SU-DHL-6 (cell line): ENCODE measurements around the gene FKBP2.

Experiments
- H2AFZ ChIP-seq: fragments of 200-600 bp; sonication (generic); 2 replicates; pipeline ENCODE4 v1.6.1; 2014; ENCODE audit warnings: low read depth, mild to moderate bottlenecking, moderate library complexity, mixed read lengths, antibody characterized with exemption, low read length; ENCODE audit not compliant: severe bottlenecking
- H3F3A ChIP-seq: fragments of 200-600 bp; shearing (Covaris generic); 2 replicates; pipeline ENCODE4 v1.6.0; 2016; ENCODE audit warnings: antibody characterized with exemption, mild to moderate bottlenecking; ENCODE audit not compliant: insufficient read depth
- H3K27ac ChIP-seq: fragments of 200-600 bp; sonication (generic); 2 replicates; pipeline ENCODE4 v1.5.1; 2016; ENCODE audit warnings: low read depth, mild to moderate bottlenecking, low read length, moderate library complexity, mixed read lengths
- H3K27me3 ChIP-seq: fragments of 200-600 bp; sonication (generic), shearing (Covaris generic); 2 replicates; pipeline ENCODE4 v1.6.0; 2014; ENCODE audit warnings: mild to moderate bottlenecking, low read length
- H3K36me3 ChIP-seq: fragments of 200-600 bp; sonication (generic); 2 replicates; pipeline ENCODE4 v1.6.1; 2014; ENCODE audit warnings: mild to moderate bottlenecking, low read length, mixed read lengths
- H3K4me2 ChIP-seq: fragments of 300-600, 200-600 bp; shearing (Covaris generic), sonication (generic); 2 replicates; pipeline ENCODE4 v1.6.0; 2014; ENCODE audit warnings: low read length, low read depth, mild to moderate bottlenecking; ENCODE audit not compliant: poor library complexity, severe bottlenecking
- H3K4me3 ChIP-seq: fragments of 200-600 bp; sonication (generic); 2 replicates; pipeline ENCODE4 v1.5.1; 2014; ENCODE audit warnings: antibody characterized with exemption, low read length, mild to moderate bottlenecking, mixed read lengths; ENCODE audit not compliant: insufficient read depth, poor library complexity, severe bottlenecking
- H3K79me2 ChIP-seq: fragments of 200-600 bp; sonication (generic); 2 replicates; pipeline ENCODE4 v1.6.1; 2014; ENCODE audit warnings: mild to moderate bottlenecking, low read length, moderate library complexity; ENCODE audit not compliant: insufficient read depth
- H3K9ac ChIP-seq: fragments of 200-600 bp; sonication (generic); 2 replicates; pipeline ENCODE4 v1.7.0; 2014; ENCODE audit warnings: mild to moderate bottlenecking, low read length
- H3K9me2 ChIP-seq: fragments of 200-600 bp; sonication (generic); replicated peaks from 2 replicates; pipeline ENCODE4 v1.6.1; 2014; ENCODE audit warnings: low read length; ENCODE audit not compliant: insufficient read depth
- H3K9me3 ChIP-seq: fragments of 200-600 bp; sonication (generic); 2 replicates; pipeline ENCODE4 v1.6.1; 2014; ENCODE audit warnings: low read length, mixed read lengths; ENCODE audit not compliant: insufficient read depth
- H4K20me1 ChIP-seq: fragments of 200-600 bp; sonication (generic); 2 replicates; pipeline ENCODE4 v1.6.1; 2014; ENCODE audit warnings: low read depth, mild to moderate bottlenecking, antibody characterized with exemption, low read length, moderate library complexity, mixed read lengths
- EZH2phosphoT487 ChIP-seq: fragments of 200-600 bp; sonication (generic), shearing (Covaris generic); conservative IDR thresholded peaks from 2 replicates; pipeline ENCODE4 v1.6.1; 2018; ENCODE audit warnings: mild to moderate bottlenecking, antibody characterized with exemption, low read length, moderate library complexity, mixed read lengths
- TF ChIP-seq, protein P1 (sequence below): fragments of 200-600 bp; sonication (generic); IDR thresholded peaks from one replicate; pipeline ENCODE4 v1.5.1; 2017; ENCODE audit warnings: antibody characterized with exemption, mild to moderate bottlenecking, low read length, moderate library complexity; ENCODE audit not compliant: insufficient read depth, poor library complexity, severe bottlenecking

The FKBP2 gene

GRCh38 chr11:64244107-64244506 is 3.2 kb downstream of the FKBP2 start:
- no peaks in the 10 kb centered on the region for H3K36me3 ChIP-seq
- no peak overlapping the region for H3K4me2 ChIP-seq
- no peaks in the 10 kb centered on the region for H3K9me2 ChIP-seq
- H3K27ac ChIP-seq: no peak overlapping the region
- no peak overlapping the region for H3K9ac ChIP-seq
- TF ChIP-seq, protein P1, sequence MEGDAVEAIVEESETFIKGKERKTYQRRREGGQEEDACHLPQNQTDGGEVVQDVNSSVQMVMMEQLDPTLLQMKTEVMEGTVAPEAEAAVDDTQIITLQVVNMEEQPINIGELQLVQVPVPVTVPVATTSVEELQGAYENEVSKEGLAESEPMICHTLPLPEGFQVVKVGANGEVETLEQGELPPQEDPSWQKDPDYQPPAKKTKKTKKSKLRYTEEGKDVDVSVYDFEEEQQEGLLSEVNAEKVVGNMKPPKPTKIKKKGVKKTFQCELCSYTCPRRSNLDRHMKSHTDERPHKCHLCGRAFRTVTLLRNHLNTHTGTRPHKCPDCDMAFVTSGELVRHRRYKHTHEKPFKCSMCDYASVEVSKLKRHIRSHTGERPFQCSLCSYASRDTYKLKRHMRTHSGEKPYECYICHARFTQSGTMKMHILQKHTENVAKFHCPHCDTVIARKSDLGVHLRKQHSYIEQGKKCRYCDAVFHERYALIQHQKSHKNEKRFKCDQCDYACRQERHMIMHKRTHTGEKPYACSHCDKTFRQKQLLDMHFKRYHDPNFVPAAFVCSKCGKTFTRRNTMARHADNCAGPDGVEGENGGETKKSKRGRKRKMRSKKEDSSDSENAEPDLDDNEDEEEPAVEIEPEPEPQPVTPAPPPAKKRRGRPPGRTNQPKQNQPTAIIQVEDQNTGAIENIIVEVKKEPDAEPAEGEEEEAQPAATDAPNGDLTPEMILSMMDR: no peak
- no peak for TF ChIP-seq EZH2phosphoT487
- H3K27me3 ChIP-seq: no peaks in the 10 kb centered on the region
- peaks cover 22% of the 10 kb centered on the region for H3K79me2 ChIP-seq
- no peaks in the 10 kb centered on the region for H3K9me3 ChIP-seq
- H4K20me1 ChIP-seq: no peaks in the 10 kb centered on the region
- peaks cover 54% of the 10 kb centered on the region for H3F3A ChIP-seq
- H3K4me3 ChIP-seq: no peak overlapping the region
- no peak overlapping the region for H2AFZ ChIP-seq

- H3K27me3 ChIP-seq: no peaks in the 10 kb centered on the region
- peaks cover 22% of the 10 kb centered on the region for H3K79me2 ChIP-seq
- no peaks in the 10 kb centered on the region for H3K36me3 ChIP-seq
- peak overlapping the region; percentile 82 for H3K4me2 ChIP-seq
- peaks cover 48% of the 10 kb centered on the region for H3F3A ChIP-seq
- no peaks in the 10 kb centered on the region for H4K20me1 ChIP-seq
- H3K9me3 ChIP-seq: no peaks in the 10 kb centered on the region
- H3K9me2 ChIP-seq: no peaks in the 10 kb centered on the region
- H2AFZ ChIP-seq: no peak overlapping the region
- peak overlapping the region; percentile 89 for H3K9ac ChIP-seq
- no peak for TF ChIP-seq EZH2phosphoT487
- TF ChIP-seq, protein P1: no peak
- H3K27ac ChIP-seq: peak overlapping the region; percentile 90
- H3K4me3 ChIP-seq: peak overlapping the region; percentile 97
Measured at GRCh38 chr11:64244966-64245365, 4.1 kb downstream of the FKBP2 start.

DNA sequence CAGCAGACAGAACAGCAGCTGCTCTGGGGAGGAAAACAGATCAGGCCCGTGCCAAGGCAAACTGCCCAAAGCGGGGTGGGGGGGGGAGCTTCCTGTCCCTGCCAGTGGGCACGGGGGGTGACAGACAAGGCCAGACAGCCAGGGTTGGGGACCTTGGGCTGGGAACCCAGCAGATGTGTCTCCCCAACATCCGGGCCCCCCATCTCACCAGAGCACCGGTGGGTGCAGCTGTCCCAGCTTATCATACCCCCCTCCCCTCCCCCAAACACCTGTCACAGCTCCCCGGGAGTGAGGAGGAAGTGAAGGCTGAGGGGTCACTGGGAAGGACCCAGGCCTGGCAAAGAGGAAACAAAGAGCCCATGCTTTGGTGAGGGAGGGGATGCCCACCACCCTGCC is 4.5 kb downstream of the FKBP2 start:
- TF ChIP-seq, protein P1: no peak
- TF ChIP-seq EZH2phosphoT487: no peak
- Histone ChIP-seq H3K4me3 (peak overlapping the region; percentile 97), H3K27me3 (no peaks in the 10 kb centered on the region), H3K36me3 (no peaks in the 10 kb centered on the region), H3K79me2 (peaks cover 22% of the 10 kb centered on the region), H3K9ac (peak overlapping the region; percentile 89), H3K27ac (peak overlapping the region; percentile 90), H3F3A (peaks cover 44% of the 10 kb centered on the region), H3K4me2 (peak overlapping the region; percentile 82), H2AFZ (no peak overlapping the region), H4K20me1 (no peaks in the 10 kb centered on the region), H3K9me3 (no peaks in the 10 kb centered on the region), H3K9me2 (no peaks in the 10 kb centered on the region)
